GM12892 (cell line): Measurements from ENCODE around the gene PXK.

Source experiments
- POLR2A ChIP-seq: IDR thresholded peaks from 2 replicates; pipeline ENCODE4 v1.6.1; 2011; ENCODE audit warnings: low read depth, low read length, control low read depth
- TAF1 ChIP-seq: IDR thresholded peaks from 2 replicates; pipeline ENCODE4 v1.6.1; 2011; ENCODE audit warnings: low read depth, mild to moderate bottlenecking, control low read depth, low read length, borderline replicate concordance

- TF ChIP-seq POLR2A (no peak), TAF1 (no peak)
These were observed 55.2 kb downstream of the PXK start for GRCh38 chr3:58387650-58388546.
